Smooth muscle cell (in vitro differentiated cells): Measurements from ENCODE around the gene HDGF. TPM values are rescaled to one million over a fixed set of nuclear protein-coding genes. Genes with fewer than 3 reads are reported as not detected.

ENCODE experiments used
- DNase-seq: peaks from one replicate; lab custom pipeline; 2025; ENCODE audit not compliant: unreplicated experiment; lab: John Stamatoyannopoulos, UW
- H2AFZ ChIP-seq: fragments of 200-600 bp; sonication (generic); 2 replicates; pipeline ENCODE4 v1.6.0; 2016; ENCODE audit warnings: antibody characterized with exemption, low read depth, mild to moderate bottlenecking
- H3F3A ChIP-seq: fragments of 200-600 bp; sonication (generic); 2 replicates; pipeline ENCODE4 v1.6.0; 2017; ENCODE audit warnings: antibody characterized with exemption, low read depth
- H3K27ac ChIP-seq: fragments of 200-600 bp; sonication (generic); 2 replicates; pipeline ENCODE4 v1.5.1; 2016; ENCODE audit warnings: low read depth, mild to moderate bottlenecking
- H3K27me3 ChIP-seq: fragments of 200-600 bp; sonication (generic); 2 replicates; pipeline ENCODE4 v1.6.1; 2016; ENCODE audit warnings: low read depth, mild to moderate bottlenecking
- H3K36me3 ChIP-seq: fragments of 200-600 bp; sonication (generic); 2 replicates; pipeline ENCODE4 v1.5.1; 2016; ENCODE audit warnings: low read depth
- H3K4me1 ChIP-seq: fragments of 200-600 bp; sonication (generic); 2 replicates; pipeline ENCODE4 v1.5.1; 2016; ENCODE audit warnings: low read depth
- H3K4me2 ChIP-seq: fragments of 200-600 bp; sonication (generic); 2 replicates; pipeline ENCODE4 v1.6.0; 2016; ENCODE audit warnings: mild to moderate bottlenecking
- H3K4me3 ChIP-seq: fragments of 200-600 bp; sonication (generic); 2 replicates; pipeline ENCODE4 v1.5.1; 2016; ENCODE audit warnings: mild to moderate bottlenecking
- H3K79me2 ChIP-seq: fragments of 200-600 bp; sonication (generic); 2 replicates; pipeline ENCODE4 v1.6.0; 2016; ENCODE audit warnings: low read depth, mild to moderate bottlenecking
- H3K9ac ChIP-seq: fragments of 200-600 bp; sonication (generic); 2 replicates; pipeline ENCODE4 v1.6.0; 2016; ENCODE audit warnings: low read depth
- H3K9me3 ChIP-seq: fragments of 200-600 bp; sonication (generic); replicated peaks from 2 replicates; pipeline ENCODE4 v1.5.1; 2016; ENCODE audit warnings: low read depth
- H4K20me1 ChIP-seq: fragments of 200-600 bp; sonication (generic); 2 replicates; pipeline ENCODE4 v1.6.0; 2016; ENCODE audit warnings: low read depth
- WGBS: methylation state at CpG from one replicate; pipeline ENCODE4 v1.1.7; 2016; ENCODE audit warnings: low lambda C conversion rate; 5-methylcytosine and 5-hydroxymethylcytosine counted together
- polyA plus RNA-seq: library from polyadenylated mRNA; unstranded; fragments of >200 nt; fragmentation: Nextera tagmentation; extraction: Ambion mirVana; gene quantifications from 2 replicates; pipeline ENCODE4 v1.2.1, GENCODE V29; 2016
- total RNA-seq: library from RNA; depleted of rRNA; stranded (reverse); fragments of >200 nt; gene quantifications from 2 replicates; pipeline ENCODE4 v1.2.3, GENCODE V29; 2014
- TF ChIP-seq, protein P1 (sequence below): fragments of 200-600 bp; sonication (generic); IDR thresholded peaks from 2 replicates; pipeline ENCODE4 v1.5.1; 2017; ENCODE audit warnings: borderline replicate concordance, mild to moderate bottlenecking, antibody characterized with exemption; ENCODE audit not compliant: insufficient read depth, poor library complexity, severe bottlenecking

Gene HDGF
- total and polyA plus RNA-seq, 2 experiments from 2014 or later, result 88.4 to 109 TPM

DNA sequence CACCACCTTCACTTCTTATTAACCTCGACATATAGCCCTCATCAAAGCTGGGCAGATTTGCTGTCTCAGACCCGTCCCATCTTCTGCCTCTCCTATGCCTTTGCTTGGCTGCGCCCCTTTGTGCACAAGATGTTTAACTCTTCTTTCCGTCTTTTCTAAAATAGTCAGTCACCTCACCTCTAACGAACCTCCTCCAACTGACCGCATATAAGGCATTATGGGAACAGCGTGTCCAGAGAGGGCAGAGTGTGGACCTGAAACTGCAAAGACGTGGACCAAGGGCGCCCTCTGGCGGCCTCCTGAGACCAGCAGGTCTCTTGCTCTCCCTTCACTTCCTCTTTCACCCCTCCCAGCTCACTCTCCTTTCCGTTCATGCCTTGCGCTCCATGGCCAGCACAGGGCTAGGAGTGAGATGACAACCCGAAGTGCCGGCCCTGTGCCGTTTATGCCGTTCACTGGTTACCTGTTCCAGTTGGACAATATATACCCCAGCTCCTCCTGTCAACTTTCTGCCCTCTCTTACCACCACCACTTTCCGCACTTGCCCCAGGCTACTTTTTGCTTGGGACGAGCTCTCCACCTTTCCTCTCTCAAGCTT lies 25.7 kb downstream of the HDGF start:
- TF ChIP-seq, protein P1, sequence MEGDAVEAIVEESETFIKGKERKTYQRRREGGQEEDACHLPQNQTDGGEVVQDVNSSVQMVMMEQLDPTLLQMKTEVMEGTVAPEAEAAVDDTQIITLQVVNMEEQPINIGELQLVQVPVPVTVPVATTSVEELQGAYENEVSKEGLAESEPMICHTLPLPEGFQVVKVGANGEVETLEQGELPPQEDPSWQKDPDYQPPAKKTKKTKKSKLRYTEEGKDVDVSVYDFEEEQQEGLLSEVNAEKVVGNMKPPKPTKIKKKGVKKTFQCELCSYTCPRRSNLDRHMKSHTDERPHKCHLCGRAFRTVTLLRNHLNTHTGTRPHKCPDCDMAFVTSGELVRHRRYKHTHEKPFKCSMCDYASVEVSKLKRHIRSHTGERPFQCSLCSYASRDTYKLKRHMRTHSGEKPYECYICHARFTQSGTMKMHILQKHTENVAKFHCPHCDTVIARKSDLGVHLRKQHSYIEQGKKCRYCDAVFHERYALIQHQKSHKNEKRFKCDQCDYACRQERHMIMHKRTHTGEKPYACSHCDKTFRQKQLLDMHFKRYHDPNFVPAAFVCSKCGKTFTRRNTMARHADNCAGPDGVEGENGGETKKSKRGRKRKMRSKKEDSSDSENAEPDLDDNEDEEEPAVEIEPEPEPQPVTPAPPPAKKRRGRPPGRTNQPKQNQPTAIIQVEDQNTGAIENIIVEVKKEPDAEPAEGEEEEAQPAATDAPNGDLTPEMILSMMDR, result peak; percentile 87
- no peaks in the 10 kb centered on the region for H3K27me3 ChIP-seq
- no peak overlapping the region for H3K27ac ChIP-seq
- peaks cover 53% of the 10 kb centered on the region for H3K79me2 ChIP-seq
- H3K4me2 ChIP-seq, result peak overlapping the region; percentile 97
- no peak overlapping the region for H3K9ac ChIP-seq
- no peaks in the 10 kb centered on the region for H3K9me3 ChIP-seq
- peaks cover 6% of the 10 kb centered on the region for H3F3A ChIP-seq
- peaks cover 59% of the 10 kb centered on the region for H4K20me1 ChIP-seq
- H3K4me3 ChIP-seq, result peak overlapping the region; percentile 38
- H3K4me1 ChIP-seq, result peaks cover 31% of the 10 kb centered on the region
- WGBS, result 19% methylated on average over 18 of the region's 18 CpGs
- no peak overlapping the region for H2AFZ ChIP-seq
- no peaks in the 10 kb centered on the region for H3K36me3 ChIP-seq
- DNase-seq, result peak; percentile 53

DNA sequence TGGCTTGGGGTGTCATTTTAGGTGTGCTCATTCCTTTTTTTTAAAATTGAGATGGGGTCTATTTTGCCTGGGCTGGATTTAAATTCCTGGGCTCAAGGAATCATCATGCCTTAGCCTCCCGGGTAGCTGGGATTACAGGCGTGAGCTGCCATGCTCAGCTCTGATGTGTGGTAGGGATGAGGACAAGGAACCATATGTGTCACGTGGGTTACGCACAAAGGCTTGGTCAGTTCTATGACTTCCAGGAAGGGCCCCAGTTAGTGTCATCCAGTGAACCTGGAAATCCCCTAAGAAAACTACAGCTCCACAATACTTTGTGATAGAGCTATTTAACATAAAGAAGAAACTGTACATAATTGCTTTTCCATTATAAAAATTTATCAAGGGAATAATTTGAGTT lies 29.9 kb downstream of the HDGF start:
- no peaks in the 10 kb centered on the region for H3K36me3 ChIP-seq
- H3K9me3 ChIP-seq, result no peaks in the 10 kb centered on the region
- no peak overlapping the region for H3K4me3 ChIP-seq
- H3K27ac ChIP-seq, result no peak overlapping the region
- TF ChIP-seq, protein P1, result no peak
- DNase-seq, result no peak
- no peak overlapping the region for H3K4me2 ChIP-seq
- no peak overlapping the region for H2AFZ ChIP-seq
- peaks cover 6% of the 10 kb centered on the region for H3F3A ChIP-seq
- H3K9ac ChIP-seq, result no peak overlapping the region
- peaks cover 31% of the 10 kb centered on the region for H3K79me2 ChIP-seq
- peaks cover 14% of the 10 kb centered on the region for H3K4me1 ChIP-seq
- peaks cover 47% of the 10 kb centered on the region for H4K20me1 ChIP-seq
- H3K27me3 ChIP-seq, result no peaks in the 10 kb centered on the region
- 84% methylated on average over 4 of the region's 4 CpGs for WGBS

DNA sequence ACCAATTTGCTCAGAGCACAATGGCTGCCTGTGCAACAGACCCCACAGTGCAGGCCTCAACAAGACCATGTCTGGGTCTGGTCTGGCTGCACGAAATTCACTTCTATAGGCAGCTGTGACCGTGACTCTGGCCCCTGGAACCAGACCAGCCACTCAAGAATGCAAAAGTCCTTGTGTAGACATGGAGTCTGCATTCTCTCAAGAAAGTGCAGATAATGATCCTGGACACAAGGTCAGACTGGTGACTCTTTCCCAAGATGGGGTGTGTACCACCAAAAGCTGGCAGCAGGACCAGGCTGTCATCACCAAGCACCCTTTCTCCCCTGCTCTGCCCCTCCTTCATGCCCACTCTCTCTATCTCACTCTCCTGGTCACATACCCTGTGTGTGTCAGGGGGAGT lies 30.3 kb downstream of the HDGF start:
- H3F3A ChIP-seq, result peaks cover 2% of the 10 kb centered on the region
- H2AFZ ChIP-seq, result no peak overlapping the region
- H3K27ac ChIP-seq, result no peak overlapping the region
- H4K20me1 ChIP-seq, result peaks cover 43% of the 10 kb centered on the region
- WGBS, result 54% methylated on average over 2 of the region's 2 CpGs
- H3K4me3 ChIP-seq, result no peak overlapping the region
- no peaks in the 10 kb centered on the region for H3K27me3 ChIP-seq
- peaks cover 27% of the 10 kb centered on the region for H3K79me2 ChIP-seq
- no peak overlapping the region for H3K9ac ChIP-seq
- peaks cover 10% of the 10 kb centered on the region for H3K4me1 ChIP-seq
- DNase-seq, result no peak
- TF ChIP-seq, protein P1, result no peak
- no peak overlapping the region for H3K4me2 ChIP-seq
- no peaks in the 10 kb centered on the region for H3K36me3 ChIP-seq
- H3K9me3 ChIP-seq, result no peaks in the 10 kb centered on the region

DNA sequence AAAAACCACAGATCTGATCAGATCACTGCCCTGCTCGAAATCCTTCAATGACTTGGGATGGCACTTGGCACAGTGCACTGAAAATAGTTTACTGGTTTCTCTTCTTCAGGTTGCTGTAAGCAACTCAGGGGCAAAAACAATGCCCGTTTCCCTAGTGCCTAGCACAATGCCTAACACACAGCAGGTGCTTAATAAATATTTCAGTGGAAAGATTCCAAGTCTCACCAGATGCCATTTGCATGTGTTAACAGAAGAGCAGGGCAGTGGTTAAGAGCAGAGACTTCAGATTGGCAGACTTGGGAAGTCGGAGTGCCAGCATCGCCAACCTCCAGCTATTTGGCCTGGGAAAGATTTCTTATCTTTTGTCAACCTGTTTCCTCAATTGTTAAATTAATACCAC lies 34.1 kb downstream of the HDGF start:
- Histone ChIP-seq H3K27ac (no peak overlapping the region), H3K4me1 (no peaks in the 10 kb centered on the region), H3K9me3 (no peaks in the 10 kb centered on the region), H3F3A (no peaks in the 10 kb centered on the region), H3K79me2 (no peaks in the 10 kb centered on the region), H3K36me3 (no peaks in the 10 kb centered on the region), H3K9ac (no peak overlapping the region), H3K4me2 (no peak overlapping the region), H2AFZ (no peak overlapping the region), H4K20me1 (peaks cover 7% of the 10 kb centered on the region), H3K4me3 (no peak overlapping the region), H3K27me3 (no peaks in the 10 kb centered on the region)
- TF ChIP-seq, protein P1, result no peak
- 97% methylated on average over 4 of the region's 4 CpGs for WGBS
- DNase-seq, result no peak
